OCI-LY7 (cell line): ENCODE measurements around the gene ZDHHC19. TPM values are rescaled to one million over a fixed set of nuclear protein-coding genes. Genes with fewer than 3 reads are reported as not detected.

Experiments
- Bru-seq: library from RNA; stranded (reverse); fragments of 400-500 nt; gene quantifications from one replicate; lab custom pipeline; 2021; lab: Mats Ljungman, UMichigan
- BruChase-seq, 2 experiments: library from RNA; stranded (reverse); fragments of 400-500 nt; gene quantifications; one replicate each; lab custom pipeline; 2021; lab: Mats Ljungman, UMichigan
- BruUV-seq: library from RNA; stranded (reverse); fragments of 400-500 nt; replicated peaks from 2 replicates; lab custom pipeline; 2021; lab: Mats Ljungman, UMichigan
- CTCF ChIA-PET: fragments of 300-600 bp; sonication (Branson Sonifier 250); formaldehyde crosslinking; loops from one replicate; lab custom pipeline; 2022; ENCODE audit warnings: antibody characterized with exemption; ENCODE audit not compliant: unreplicated experiment; lab: Charles Lee
- POLR2A ChIA-PET: fragments of 300-600 bp; sonication (Branson Sonifier 250); formaldehyde crosslinking; loops from one replicate; lab custom pipeline; 2022; ENCODE audit warnings: antibody characterized with exemption; lab: Charles Lee
- DNase-seq: peaks from one replicate; pipeline ENCODE4 v3.0.0-alpha.2; 2015; ENCODE audit warnings: low spot score
- H2AFZ ChIP-seq: fragments of 200-600 bp; sonication (generic), shearing (Covaris generic); 2 replicates; pipeline ENCODE4 v1.6.1; 2014; ENCODE audit warnings: mild to moderate bottlenecking, antibody characterized with exemption, low read length, moderate library complexity
- H3K27ac ChIP-seq: fragments of 200-600 bp; sonication (generic); 2 replicates; pipeline ENCODE4 v1.5.1; 2014; ENCODE audit warnings: mixed run types, low read depth, mild to moderate bottlenecking, moderate library complexity, low read length, inconsistent platforms; ENCODE audit not compliant: poor library complexity, severe bottlenecking
- H3K36me3 ChIP-seq: fragments of 200-600 bp; sonication (generic); 2 replicates; pipeline ENCODE4 v1.6.1; 2014; ENCODE audit warnings: mild to moderate bottlenecking, antibody characterized with exemption, low read length, moderate library complexity, mixed read lengths; ENCODE audit not compliant: insufficient read depth
- H3K4me1 ChIP-seq: fragments of 200-600 bp; sonication (generic); 2 replicates; pipeline ENCODE4 v1.5.1; 2014; ENCODE audit warnings: mild to moderate bottlenecking, low read length; ENCODE audit not compliant: insufficient read depth, poor library complexity, severe bottlenecking
- H3K4me2 ChIP-seq: fragments of 200-600 bp; sonication (generic); 2 replicates; pipeline ENCODE4 v1.6.1; 2014; ENCODE audit warnings: mild to moderate bottlenecking, low read length
- H3K4me3 ChIP-seq: fragments of 200-600 bp; sonication (generic); 2 replicates; pipeline ENCODE4 v1.5.1; 2014; ENCODE audit warnings: mild to moderate bottlenecking, low read depth, low read length; ENCODE audit not compliant: poor library complexity, severe bottlenecking
- H3K79me2 ChIP-seq: fragments of 200-600 bp; sonication (generic); 2 replicates; pipeline ENCODE4 v1.6.1; 2016; ENCODE audit warnings: low read depth, mild to moderate bottlenecking, low read length, moderate library complexity, mixed read lengths; ENCODE audit not compliant: insufficient read depth
- H3K9me2 ChIP-seq: fragments of 200-600 bp; sonication (generic); 2 replicates; pipeline ENCODE4 v1.6.1; 2016; ENCODE audit warnings: mild to moderate bottlenecking, low read length, mixed read lengths; ENCODE audit not compliant: insufficient read depth
- H3K9me3 ChIP-seq: fragments of 200-600 bp; sonication (generic); 2 replicates; pipeline ENCODE4 v1.6.1; 2014; ENCODE audit warnings: mild to moderate bottlenecking, mixed run types, low read length, mixed read lengths
- H4K20me1 ChIP-seq: fragments of 200-600 bp; sonication (generic); 2 replicates; pipeline ENCODE4 v1.6.1; 2014; ENCODE audit warnings: mild to moderate bottlenecking, antibody characterized with exemption, low read length, moderate library complexity, mixed read lengths; ENCODE audit not compliant: insufficient read depth
- CTCF ChIP-seq: fragments of 200-600 bp; sonication (generic); conservative IDR thresholded peaks from 2 replicates; pipeline ENCODE4 v1.5.1; 2014; ENCODE audit warnings: mild to moderate bottlenecking, antibody characterized with exemption, low read length, moderate library complexity, mixed read lengths
- EZH2phosphoT487 ChIP-seq: fragments of 200-600 bp; sonication (generic); IDR thresholded peaks from 2 replicates; pipeline ENCODE4 v1.6.1; 2018; ENCODE audit warnings: low read depth, borderline replicate concordance, mild to moderate bottlenecking, mixed run types, antibody characterized with exemption, low read length, moderate library complexity, mixed read lengths
- intact Hi-C: fragments of 100-400 bp; cut with micrococcal nuclease; formaldehyde crosslinking; loops from one replicate; pipeline ENCODE4 v1.10.0; 2022; ENCODE audit not compliant: unreplicated experiment
- long read RNA-seq: library from polyadenylated mRNA; stranded (forward); transcript quantifications from one replicate; pipeline ENCODE4 v2.0.0, GENCODE V29; 2022
- total RNA-seq, 2 experiments: library from RNA; depleted of rRNA in 1 of 2; stranded (reverse); fragments of >200 nt in 1 of 2; shearing (Covaris generic) in 1 of 2; gene quantifications; 2 replicates each; pipeline ENCODE4 v1.2.3, GENCODE V29; 2014 to 2022

Gene ZDHHC19
- total RNA-seq (2014; rRNA removed; shearing (Covaris generic)): not detected in 2 replicates
- not detected in 2 replicates for total RNA-seq (2022)
- Bru-seq, nascent RNA: not detected
- BruChase-seq, experiment 1, labeled RNA remaining after a 6-hour chase: not detected
- not detected for BruChase-seq, experiment 2, labeled RNA remaining after a 2-hour chase
- long read RNA-seq: 0 reads

GRCh38 chr3:196210673-196211556 is at the start of gene ZDHHC19:
Gene ZDHHC19, minus strand, starts transcription at chr3:196211400. Its CDS starts 85 bp downstream, at chr3:196211315.
- Histone ChIP-seq H3K4me1 (peaks cover 3% of the 10 kb centered on the region), H3K27ac (no peak within 1 kb of the TSS), H3K9me3 (no peaks in the 10 kb centered on the region), H3K4me3 (no peak within 1 kb of the TSS), H3K4me2 (no peak within 1 kb of the TSS), H3K36me3 (no peaks in the 10 kb centered on the region), H4K20me1 (no peaks in the 10 kb centered on the region), H3K9me2 (no peaks in the 10 kb centered on the region), H2AFZ (no peak within 1 kb of the TSS), H3K79me2 (no peaks in the 10 kb centered on the region)
- no peak for DNase-seq
- no peak for TF ChIP-seq EZH2phosphoT487
- TF ChIP-seq CTCF: no peak
- intact Hi-C loops: no loop called here
- CTCF ChIA-PET: no interaction called here
- no TSS peak for BruUV-seq
- POLR2A ChIA-PET: no interaction called here

GRCh38 chr3:196260784-196261183 is 49.6 kb upstream of the ZDHHC19 start:
- H3K79me2 ChIP-seq: no peaks in the 10 kb centered on the region
- no peaks in the 10 kb centered on the region for H4K20me1 ChIP-seq
- no peaks in the 10 kb centered on the region for H3K9me3 ChIP-seq
- intact Hi-C loops: no loop called here
- no peak for DNase-seq
- H3K27ac ChIP-seq: no peak overlapping the region
- H2AFZ ChIP-seq: no peak overlapping the region
- ChIA-PET CTCF (no interaction called here), POLR2A (no interaction called here)
- BruUV-seq: no TSS peak
- H3K9me2 ChIP-seq: no peaks in the 10 kb centered on the region
- no peaks in the 10 kb centered on the region for H3K4me1 ChIP-seq
- peaks cover 8% of the 10 kb centered on the region; the same call in 1 of the 2 replicates for H3K36me3 ChIP-seq
- H3K4me3 ChIP-seq: no peak overlapping the region
- no peak overlapping the region for H3K4me2 ChIP-seq
- no peak for TF ChIP-seq CTCF
- TF ChIP-seq EZH2phosphoT487: no peak
